Myocyte (in vitro differentiated cells): ENCODE results near the gene UBE2E1. TPM values are rescaled to one million over a fixed set of nuclear protein-coding genes. Genes with fewer than 3 reads are reported as not detected.

Experiments used
- DNase-seq: peaks from one replicate; pipeline ENCODE4 v3.0.0-alpha.2; 2012; ENCODE audit warnings: low read depth
- polyA plus RNA-seq: library from polyadenylated mRNA; unstranded; fragments of >200 nt; gene quantifications from one replicate; pipeline ENCODE4 v1.2.1, GENCODE V29; 2012; ENCODE audit warnings: missing spikeins
- total RNA-seq: library from RNA; depleted of rRNA; stranded (reverse); fragments of >200 nt; gene quantifications from 2 replicates; pipeline ENCODE4 v1.2.3, GENCODE V29; 2014

The UBE2E1 gene
- total RNA-seq = 73.8 and 90.8 TPM in 2 replicates
- 73.2 TPM for polyA plus RNA-seq

GRCh38 chr3:23805633-23806533 lies at the start of gene UBE2E1:
Gene UBE2E1 (plus strand): TSS chr3:23805955. CDS start chr3:23807270, 1,315 bp downstream.
- DNase-seq = peak; percentile 75

- peak; percentile 37 for DNase-seq
These were observed 49.4 kb upstream of the UBE2E1 start for GRCh38 chr3:23756206-23756840.

- DNase-seq = no peak
These were observed 47.4 kb upstream of the UBE2E1 start for GRCh38 chr3:23758253-23758838.

GRCh38 chr3:23760325-23760724 lies 45.4 kb upstream of the UBE2E1 start:
- DNase-seq = no peak

GRCh38 chr3:23760871-23761373 lies 44.8 kb upstream of the UBE2E1 start:
- DNase-seq = no peak

- DNase-seq = peak; percentile 37
These were observed 44.3 kb upstream of the UBE2E1 start for GRCh38 chr3:23761440-23761896.

GRCh38 chr3:23762214-23762613 lies 43.5 kb upstream of the UBE2E1 start:
- DNase-seq = no peak

- DNase-seq = peak; percentile 22
These were observed 42.8 kb upstream of the UBE2E1 start for GRCh38 chr3:23762759-23763477.

GRCh38 chr3:23764407-23764806 lies 41.3 kb upstream of the UBE2E1 start:
- no peak for DNase-seq

- DNase-seq = no peak
These were observed 38.2 kb upstream of the UBE2E1 start for GRCh38 chr3:23767546-23767945.

GRCh38 chr3:23775254-23775909 lies 30.4 kb upstream of the UBE2E1 start:
- DNase-seq = no peak

GRCh38 chr3:23776352-23776891 lies 29.3 kb upstream of the UBE2E1 start:
- peak; percentile 86 for DNase-seq

GRCh38 chr3:23778446-23778845 lies 27.3 kb upstream of the UBE2E1 start:
- peak; percentile 48 for DNase-seq

GRCh38 chr3:23779841-23780240 lies 25.9 kb upstream of the UBE2E1 start:
- no peak for DNase-seq

- no peak for DNase-seq
These were observed 24.7 kb upstream of the UBE2E1 start for GRCh38 chr3:23781051-23781450.

- no peak for DNase-seq
These were observed 23.9 kb upstream of the UBE2E1 start for GRCh38 chr3:23781871-23782270.

- DNase-seq = no peak
These were observed 20.6 kb upstream of the UBE2E1 start for GRCh38 chr3:23785097-23785645.

GRCh38 chr3:23785882-23786281 lies 19.9 kb upstream of the UBE2E1 start:
- DNase-seq = no peak

GRCh38 chr3:23791678-23792077 lies 14.1 kb upstream of the UBE2E1 start:
- no peak for DNase-seq
